K562 (cell line): Measurements from ENCODE around the gene PDIA4. TPM values are rescaled to one million over a fixed set of nuclear protein-coding genes. Genes with fewer than 3 reads are reported as not detected.

Experiments
- ATAC-seq: fragments of 200-7000 bp; cut with Tn5 transposase; 3 replicates; pipeline ENCODE4 v1.9.1; 2020; ENCODE audit warnings: moderate library complexity
- BruUV-seq: library from RNA; stranded (reverse); fragments of 400-500 nt; replicated peaks from 2 replicates; lab custom pipeline; 2021; lab: Mats Ljungman, UMichigan
- CTCF ChIA-PET: fragments of 300-600 bp; formaldehyde crosslinking; extraction: SDS; loops from one replicate; lab custom pipeline; 2021; ENCODE audit warnings: low intra/inter-chr PET ratio; lab: Yijun Ruan, JAX
- POLR2A ChIA-PET: fragments of 300-600, 350-650 bp; sonication (Branson Sonifier 250); formaldehyde crosslinking; extraction: SDS; loops from one replicate; lab custom pipeline; 2021; ENCODE audit warnings: antibody characterized with exemption, inconsistent platforms; lab: Yijun Ruan, JAX
- DNase-seq, 4 experiments: peaks; one replicate each; pipeline versions ENCODE4 v3.0.0 to v3.0.0-alpha.2; 2011 to 2018; ENCODE audit warnings: low spot score in 3 of 4, mixed read lengths in 3 of 4; ENCODE audit errors: extremely low read depth in 1 of 4
- FAIRE-seq: peaks from 2 replicates; lab custom pipeline; 2011; peaks lifted over from hg19 to GRCh38; lab: Jason Lieb, UNC
- H2AFZ ChIP-seq: 2 replicates; pipeline ENCODE4 v1.6.0; 2011; ENCODE audit warnings: low read depth, low read length, control low read depth, inconsistent platforms
- H3K27ac ChIP-seq: fragments of 200-600 bp; 3 replicates; pipeline ENCODE4 v1.8.0; 2011; ENCODE audit warnings: low read depth, mild to moderate bottlenecking, control low read depth, inconsistent platforms, low read length, moderate library complexity, mixed read lengths; ENCODE audit errors: extremely low read depth
- H3K27me3 ChIP-seq, 2 experiments: fragments of 300-600 bp in 1 of 2; 2 replicates in 1 of 2; 3 replicates in 1 of 2; pipeline versions ENCODE4 v1.6.0 to v1.8.0; 2011; ENCODE audit warnings: inconsistent platforms in 2 of 2, low read length in 2 of 2, mild to moderate bottlenecking in 1 of 2, mixed read lengths in 1 of 2, moderate library complexity in 1 of 2; ENCODE audit not compliant: control insufficient read depth in 2 of 2, insufficient read depth in 2 of 2
- H3K36me3 ChIP-seq: fragments of 300-600 bp; 3 replicates; pipeline ENCODE4 v1.8.0; 2011; ENCODE audit warnings: mild to moderate bottlenecking, low read length, inconsistent platforms; ENCODE audit not compliant: control insufficient read depth, insufficient read depth
- H3K4me1 ChIP-seq, 2 experiments: fragments of 200-600 bp in 1 of 2; replicated peaks in 1 of 2; 2 replicates in 1 of 2; 3 replicates in 1 of 2; pipeline versions ENCODE4 v1.5.1 to v1.8.0; 2011; ENCODE audit warnings: inconsistent platforms in 2 of 2, low read length in 2 of 2, mild to moderate bottlenecking in 1 of 2, mixed read lengths in 1 of 2, moderate library complexity in 1 of 2; ENCODE audit not compliant: control insufficient read depth in 2 of 2, insufficient read depth in 2 of 2
- H3K4me2 ChIP-seq: 2 replicates; pipeline ENCODE4 v1.6.1; 2011; ENCODE audit warnings: low read length, control low read depth, inconsistent platforms, mixed read lengths; ENCODE audit not compliant: insufficient read depth
- H3K4me3 ChIP-seq: fragments of 200-600 bp; sonication (generic), shearing (Covaris generic); 2 replicates; pipeline ENCODE4 v1.5.1; 2016; ENCODE audit warnings: control low read depth, inconsistent platforms
- H3K79me2 ChIP-seq: fragments of 200-600 bp; 3 replicates; pipeline ENCODE4 v1.8.0; 2011; ENCODE audit warnings: low read length, inconsistent platforms; ENCODE audit not compliant: control insufficient read depth, insufficient read depth
- H3K9ac ChIP-seq, 2 experiments: 2 replicates each; pipeline versions ENCODE4 v1.6.0 to v1.6.1; 2011; ENCODE audit warnings: low read depth in 2 of 2, low read length in 2 of 2, control low read depth in 1 of 2, inconsistent platforms in 1 of 2, mild to moderate bottlenecking in 1 of 2, mixed read lengths in 1 of 2; ENCODE audit not compliant: insufficient read depth in 1 of 2
- H3K9me1 ChIP-seq: one replicate; pipeline ENCODE4 v1.6.0; 2011; ENCODE audit warnings: inconsistent platforms, mild to moderate bottlenecking, low read length, moderate library complexity; ENCODE audit not compliant: control insufficient read depth, insufficient read depth
- H3K9me3 ChIP-seq: replicated peaks from 2 replicates; pipeline ENCODE4 v1.5.1; 2011; ENCODE audit warnings: low read depth, low read length, inconsistent platforms; ENCODE audit not compliant: control insufficient read depth, insufficient read depth
- H4K20me1 ChIP-seq: replicated peaks from 2 replicates; pipeline ENCODE4 v1.6.1; 2011; ENCODE audit warnings: low read length, inconsistent platforms, mixed read lengths; ENCODE audit not compliant: control insufficient read depth, insufficient read depth
- CBX2 ChIP-seq: fragments of 200-600 bp; sonication (generic); IDR thresholded peaks from one replicate; pipeline ENCODE4 v1.6.1; 2012; ENCODE audit warnings: mild to moderate bottlenecking, low read length, inconsistent platforms; ENCODE audit not compliant: insufficient read depth, poor library complexity, severe bottlenecking
- DNMT1 ChIP-seq: fragments of 450-650 bp; IDR thresholded peaks from 2 replicates; pipeline ENCODE4 v1.6.1; 2016; ENCODE audit warnings: antibody characterized with exemption, mild to moderate bottlenecking
- SNAPC5 ChIP-seq: fragments of 250-450 bp; sonication (Bioruptor Pico); IDR thresholded peaks from 2 replicates; pipeline ENCODE4 v1.8.0; 2021; ENCODE audit warnings: moderate library complexity, mild to moderate bottlenecking, inconsistent platforms
- STAT5B ChIP-seq: fragments of 250-450 bp; sonication (Bioruptor Pico); IDR thresholded peaks from 2 replicates; pipeline ENCODE4 v1.8.0; 2021; ENCODE audit warnings: mild to moderate bottlenecking, inconsistent platforms
- WGBS: fragments of 100-300 bp; shearing (Covaris generic); methylation state at CpG from one replicate; pipeline ENCODE4 v1.1.6; 2016; ENCODE audit warnings: low coverage, mixed read lengths; ENCODE audit not compliant: insufficient coverage; ENCODE audit errors: missing lambda C conversion rate; 5-methylcytosine and 5-hydroxymethylcytosine counted together
- in situ Hi-C: fragments of 300-500 bp; cut with MboI; formaldehyde crosslinking; loops from 4 replicates; pipeline ENCODE4 v1.15.0; 2018; ENCODE audit warnings: inconsistent platforms, mixed read lengths
- intact Hi-C: fragments of 100-400 bp; cut with micrococcal nuclease; formaldehyde crosslinking; loops from 2 replicates; pipeline ENCODE4 v1.14.2; 2022
- polyA plus RNA-seq, 8 experiments: library from polyadenylated mRNA; depleted of rRNA in 4 of 8; stranded (reverse) in 5 of 8; unstranded in 3 of 8; fragments of >200 nt; fragmentation: Nextera tagmentation in 2 of 8; fragmentation: Illumina TruSeq in 1 of 8; extraction: Ambion mirVana in 2 of 8; extraction: Trizol in 1 of 8; gene quantifications; 2 replicates each; pipeline versions ENCODE4 v1.2.1 to v1.2.3, GENCODE V29; 2011 to 2014; ENCODE audit warnings: inconsistent platforms in 1 of 8, missing spikeins in 1 of 8
- total RNA-seq, 7 experiments: library from RNA; depleted of rRNA in 6 of 7; stranded (reverse); fragments of >200 nt in 6 of 7; fragmentation: Illumina TruSeq in 2 of 7; extraction: Trizol in 2 of 7; gene quantifications; 2 replicates each; pipeline versions ENCODE4 v1.2.1 to v1.2.3, GENCODE V29; 2011 to 2021; ENCODE audit warnings: low replicate concordance in 1 of 7
- TF ChIP-seq, protein P1 (sequence below): fragments of 250-450 bp; sonication (Bioruptor Pico); IDR thresholded peaks from 2 replicates; pipeline ENCODE4 v1.8.0; 2022; ENCODE audit warnings: inconsistent platforms, mild to moderate bottlenecking, moderate library complexity, borderline replicate concordance

The PDIA4 gene
- total and polyA plus RNA-seq, 9 of the 15 experiments (the other 6 are each of a cell fraction or from before 2014, with no cell fraction given): 9.1 to 175 (median 146) TPM

GRCh38 chr7:148959726-148960125, 68.6 kb downstream of the PDIA4 start:
- H3K36me3 ChIP-seq: no peaks in the 10 kb centered on the region
- WGBS: 47% methylated on average over 3 of the region's 3 CpGs
- no peaks in the 10 kb centered on the region for H4K20me1 ChIP-seq
- no peak for DNase-seq
- H3K4me1 ChIP-seq: peaks cover 16 to 18% of the 10 kb centered on the region in 2 experiments; a peak in 4 of 5 replicates
- no peak for TF ChIP-seq STAT5B
- H3K79me2 ChIP-seq: no peaks in the 10 kb centered on the region
- CTCF ChIA-PET: no interaction called here
- H3K9me1 ChIP-seq: no peaks in the 10 kb centered on the region
- no peak overlapping the region for H3K4me2 ChIP-seq
- H3K9me3 ChIP-seq: no peaks in the 10 kb centered on the region
- H3K4me3 ChIP-seq: no peak overlapping the region
- no peak overlapping the region for H3K27ac ChIP-seq
- FAIRE-seq: no peak
- no peak for ATAC-seq
- intact Hi-C loops: loop anchor here (5.0 kb wide), 3 partner anchors 77 to 262 kb away; partner anchors contain the start of genes CUL1 and EZH2
- POLR2A ChIA-PET: interaction anchor here (0.6 kb wide), 1 partner anchor 187 kb away, joined by 3 read pairs; no protein-coding TSS in a partner anchor
- H3K9ac ChIP-seq: peak overlapping the region in 1 of 2 experiments; percentile 22; a peak in 1 of 4 replicates
- no peaks in the 10 kb centered on the region for H3K27me3 ChIP-seq
- in situ Hi-C loops: loop anchor here (5.0 to 25.0 kb wide), 3 partner anchors 372 to 695 kb away; partner anchors contain the start of gene C7orf33
- H2AFZ ChIP-seq: peak overlapping the region; percentile 41
- BruUV-seq: no TSS peak

DNA sequence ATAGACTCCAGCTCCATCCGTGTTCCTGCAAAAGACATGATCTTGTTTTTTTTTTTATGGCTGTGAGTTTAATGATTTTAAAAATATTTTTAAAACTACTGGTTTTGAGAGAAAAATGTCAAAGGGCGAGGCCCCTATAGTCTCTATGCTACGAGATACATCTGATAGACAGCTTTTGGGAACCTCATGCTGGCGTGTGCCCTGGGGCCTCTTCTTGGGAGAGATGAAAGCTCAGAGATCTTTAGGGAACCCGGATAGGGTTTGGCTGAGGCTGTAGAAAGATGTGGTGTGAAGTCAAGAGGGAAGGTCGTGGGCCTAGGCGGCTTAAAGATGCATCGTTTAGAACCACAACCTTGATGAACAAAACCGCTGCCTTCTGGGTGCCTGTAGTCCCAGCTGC, 70.2 kb downstream of the PDIA4 start:
- FAIRE-seq (no peak), ATAC-seq (no peak), DNase-seq (no peak)
- whole genome bisulfite sequencing: 51% methylated on average over 9 of the region's 9 CpGs
- no peaks in the 10 kb centered on the region for H3K9me3 ChIP-seq
- no peaks in the 10 kb centered on the region for H3K27me3 ChIP-seq
- no peaks in the 10 kb centered on the region for H4K20me1 ChIP-seq
- no peaks in the 10 kb centered on the region for H3K36me3 ChIP-seq
- no peaks in the 10 kb centered on the region for H3K79me2 ChIP-seq
- no peaks in the 10 kb centered on the region for H3K9me1 ChIP-seq
- BruUV-seq: no TSS peak
- no peak overlapping the region for H3K9ac ChIP-seq
- H3K4me3 ChIP-seq: no peak overlapping the region
- 0 out of 2 replicates have a peak overlapping the region, but pooled peaks have one; percentile 78 for H2AFZ ChIP-seq
- POLR2A ChIA-PET: interaction anchor here (0.6 to 1.0 kb wide), 3 partner anchors 10 to 217 kb away, joined by 3 to 5 read pairs (median 4); no protein-coding TSS in a partner anchor
- no peak for TF ChIP-seq CBX2
- TF ChIP-seq, protein P1, sequence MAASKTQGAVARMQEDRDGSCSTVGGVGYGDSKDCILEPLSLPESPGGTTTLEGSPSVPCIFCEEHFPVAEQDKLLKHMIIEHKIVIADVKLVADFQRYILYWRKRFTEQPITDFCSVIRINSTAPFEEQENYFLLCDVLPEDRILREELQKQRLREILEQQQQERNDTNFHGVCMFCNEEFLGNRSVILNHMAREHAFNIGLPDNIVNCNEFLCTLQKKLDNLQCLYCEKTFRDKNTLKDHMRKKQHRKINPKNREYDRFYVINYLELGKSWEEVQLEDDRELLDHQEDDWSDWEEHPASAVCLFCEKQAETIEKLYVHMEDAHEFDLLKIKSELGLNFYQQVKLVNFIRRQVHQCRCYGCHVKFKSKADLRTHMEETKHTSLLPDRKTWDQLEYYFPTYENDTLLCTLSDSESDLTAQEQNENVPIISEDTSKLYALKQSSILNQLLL: no peak
- TF ChIP-seq SNAPC5: no peak
- TF ChIP-seq DNMT1: no peak
- TF ChIP-seq, all 486 proteins: peak for 0
- CTCF ChIA-PET: interaction anchor here (0.6 kb wide), 1 partner anchor 82 kb away, joined by 3 read pairs; no protein-coding TSS in a partner anchor
- no peak overlapping the region for H3K27ac ChIP-seq
- no peak overlapping the region for H3K4me2 ChIP-seq
- in situ Hi-C loops (loop anchor here (25.0 kb wide), 1 partner anchor 371 kb away; the partner anchor contains the start of gene C7orf33), intact Hi-C loops (no loop called here)
- H3K4me1 ChIP-seq: peaks cover 7 to 10% of the 10 kb centered on the region in 2 experiments; a peak in 3 of 5 replicates
